Activated CD4-positive, alpha-beta T cell treated with anti-CD3 and anti-CD28 coated beads for 24 hours (primary cell): ENCODE measurements around the gene ROBO1.
"Not testable (repeated sequence)": the region's sequence is repeated elsewhere in the genome, so short reads cannot be mapped to it uniquely, and the experiment has no call there.

Experiments used
- DNase-seq, 2 donors: peaks; one replicate each; pipeline ENCODE4 v3.0.0-alpha.2; 2020; ENCODE audit warnings: low read depth in 2 of 2

ROBO1 gene

DNA sequence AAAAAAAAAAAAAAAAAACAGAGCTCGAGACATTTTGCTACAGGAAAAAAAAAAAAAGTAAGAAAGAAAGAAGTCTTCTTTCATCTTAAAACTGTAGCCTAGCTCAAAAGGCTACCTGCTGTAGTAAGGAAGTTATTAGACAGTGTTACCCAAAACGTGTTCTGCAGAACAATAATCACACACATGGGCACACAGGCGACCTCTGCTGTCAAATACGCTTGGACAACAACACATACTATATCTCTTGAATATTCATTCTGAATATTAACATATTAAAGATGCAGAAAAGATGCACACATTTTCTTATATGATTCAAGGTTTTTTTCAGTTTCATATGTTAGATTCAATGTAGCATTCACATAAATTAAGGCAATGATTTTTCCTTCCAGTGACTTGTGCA lies 215.8 kb downstream of the ROBO1 start:
- no peak for DNase-seq

DNA sequence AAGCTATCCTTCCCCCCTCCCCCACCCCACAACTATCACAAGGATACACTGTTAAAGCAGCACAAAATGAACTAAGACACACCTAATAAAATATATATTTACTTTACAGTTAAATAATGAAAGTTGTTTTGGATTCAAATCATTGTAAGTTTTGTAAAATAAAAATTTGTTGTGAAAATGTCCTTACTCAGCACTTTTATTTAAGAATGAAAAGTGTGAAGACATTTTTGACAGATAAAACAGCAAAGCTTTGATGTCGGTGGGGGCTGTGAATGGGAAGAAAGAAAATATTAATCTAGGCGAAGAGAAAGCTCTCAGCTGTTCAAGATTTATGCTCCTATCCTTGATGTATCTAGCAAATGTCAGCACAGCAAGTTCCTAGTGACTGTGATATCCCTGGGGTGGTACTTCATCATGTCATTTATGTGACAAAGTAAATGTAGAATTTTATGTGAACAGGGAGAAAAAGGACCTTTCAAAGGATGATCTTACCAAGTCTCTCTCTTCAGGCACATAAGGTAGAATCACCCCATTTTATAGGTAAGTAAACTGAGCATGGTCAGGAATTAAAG lies 216.4 kb downstream of the ROBO1 start:
- DNase-seq, result no peak

DNA sequence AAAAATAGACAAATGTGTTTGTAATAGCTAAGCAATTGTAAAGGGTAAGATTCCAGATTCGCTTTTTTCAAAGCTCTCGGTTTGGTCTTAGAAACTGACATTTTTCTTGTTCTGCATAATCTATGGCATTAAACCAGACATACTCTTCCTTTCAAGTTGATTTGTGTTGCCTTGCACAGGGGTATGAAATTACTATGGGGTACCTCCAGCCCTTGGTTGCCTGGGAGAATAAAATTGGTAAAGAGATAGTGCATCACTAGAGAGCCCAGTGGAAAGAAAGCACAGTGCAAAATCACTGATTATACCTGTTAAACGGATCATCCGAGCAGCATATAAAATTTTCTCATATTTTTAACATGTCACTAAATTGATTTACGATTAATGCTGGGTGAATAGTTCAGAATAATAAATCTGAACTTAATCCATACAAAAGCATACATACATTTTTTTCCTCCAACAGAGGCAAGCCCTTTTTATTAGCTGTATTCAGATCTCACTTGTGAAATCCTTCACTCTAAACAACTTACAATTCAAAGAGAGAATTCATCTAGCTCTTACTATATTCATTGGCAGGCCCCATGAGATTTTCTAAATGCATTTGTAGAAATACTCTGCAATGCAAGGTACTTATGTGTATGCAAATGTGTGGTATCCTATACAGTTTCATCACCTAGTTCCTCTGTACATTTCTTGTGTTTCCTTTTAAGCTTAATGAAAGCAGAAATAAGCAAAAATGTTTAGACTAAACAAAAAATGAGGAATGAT lies 224.4 kb downstream of the ROBO1 start:
- DNase-seq, result no peak

DNA sequence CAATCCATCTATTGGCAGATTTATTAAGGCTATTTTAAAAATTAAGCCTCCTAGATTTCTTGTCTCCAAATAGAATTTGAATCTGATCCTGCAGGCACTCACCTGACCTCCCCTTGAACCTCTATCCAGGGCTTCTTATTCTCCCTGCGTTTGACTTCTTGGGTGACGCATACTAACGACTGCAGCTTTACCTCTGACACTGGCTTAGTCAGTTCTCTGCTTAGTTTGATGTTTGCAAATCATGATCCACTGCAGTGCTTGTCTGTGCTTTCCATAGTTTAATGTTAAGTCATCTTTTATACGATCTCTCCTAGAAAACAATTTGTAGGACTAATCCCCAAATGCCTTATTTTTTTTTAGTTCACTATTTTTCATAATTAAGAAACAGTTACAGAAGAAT lies 233.1 kb downstream of the ROBO1 start:
- DNase-seq, result no peak

DNA sequence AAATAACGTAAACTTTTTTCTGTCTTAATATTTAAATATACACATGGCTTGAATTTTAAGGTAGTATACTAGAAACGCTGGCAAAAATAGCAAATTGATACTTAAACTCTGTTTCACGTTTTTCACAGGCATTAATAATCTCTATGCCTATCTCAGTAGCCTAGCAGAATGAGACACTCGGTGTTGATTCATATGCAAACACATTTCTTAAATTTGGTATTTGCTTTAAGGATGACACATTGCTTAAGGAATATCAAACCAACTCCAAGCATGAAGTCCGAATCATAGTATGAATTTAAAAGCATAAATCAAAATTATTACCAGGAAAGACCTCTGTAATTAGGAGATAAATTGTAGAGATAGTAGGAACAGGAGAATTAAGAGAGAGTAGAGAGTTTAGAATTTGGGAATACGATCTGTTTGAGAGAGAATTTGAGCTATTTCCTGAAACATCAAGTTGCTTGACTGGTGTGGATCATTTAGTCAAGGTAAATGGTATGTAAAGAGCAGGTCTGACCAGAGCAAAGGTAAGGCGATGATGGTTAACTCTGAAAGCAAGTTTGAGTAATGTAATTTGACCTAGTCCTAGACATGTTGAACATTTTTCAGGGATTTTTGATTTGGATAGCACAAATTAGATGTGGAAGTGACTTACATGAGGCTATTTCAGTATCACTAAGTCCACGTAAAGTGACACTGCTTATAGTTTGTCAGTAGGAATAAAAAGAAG lies 236.1 kb downstream of the ROBO1 start:
- DNase-seq, result no peak

DNA sequence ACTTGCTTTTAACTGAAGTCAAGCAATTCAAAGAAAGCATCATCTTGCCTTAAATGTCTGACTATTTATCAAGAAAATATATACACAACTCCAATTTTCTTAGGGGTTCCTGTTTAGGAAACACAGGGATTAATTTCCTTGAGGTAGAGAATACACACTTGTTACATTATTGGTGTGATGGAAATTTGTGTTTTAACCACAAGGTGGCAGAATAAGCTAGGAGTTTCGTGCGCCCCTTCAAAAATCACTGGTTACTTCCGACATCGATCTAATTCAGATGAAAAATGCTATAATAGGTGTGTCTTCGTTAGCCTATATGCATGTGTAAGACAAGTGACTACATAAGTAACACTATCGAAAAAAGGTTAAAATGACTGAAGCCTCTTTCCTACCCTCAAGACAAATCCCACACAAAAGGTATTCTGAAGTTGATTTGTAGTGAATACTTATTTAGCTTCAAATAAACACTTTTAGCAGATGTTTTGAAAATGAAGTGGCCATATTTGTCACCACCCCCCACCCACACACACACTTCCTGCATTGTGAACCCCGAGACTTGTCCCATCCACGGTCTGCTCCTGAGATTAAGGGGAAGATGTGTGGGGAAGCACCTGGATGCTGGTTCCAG lies 246.5 kb downstream of the ROBO1 start:
- no peak for DNase-seq

DNA sequence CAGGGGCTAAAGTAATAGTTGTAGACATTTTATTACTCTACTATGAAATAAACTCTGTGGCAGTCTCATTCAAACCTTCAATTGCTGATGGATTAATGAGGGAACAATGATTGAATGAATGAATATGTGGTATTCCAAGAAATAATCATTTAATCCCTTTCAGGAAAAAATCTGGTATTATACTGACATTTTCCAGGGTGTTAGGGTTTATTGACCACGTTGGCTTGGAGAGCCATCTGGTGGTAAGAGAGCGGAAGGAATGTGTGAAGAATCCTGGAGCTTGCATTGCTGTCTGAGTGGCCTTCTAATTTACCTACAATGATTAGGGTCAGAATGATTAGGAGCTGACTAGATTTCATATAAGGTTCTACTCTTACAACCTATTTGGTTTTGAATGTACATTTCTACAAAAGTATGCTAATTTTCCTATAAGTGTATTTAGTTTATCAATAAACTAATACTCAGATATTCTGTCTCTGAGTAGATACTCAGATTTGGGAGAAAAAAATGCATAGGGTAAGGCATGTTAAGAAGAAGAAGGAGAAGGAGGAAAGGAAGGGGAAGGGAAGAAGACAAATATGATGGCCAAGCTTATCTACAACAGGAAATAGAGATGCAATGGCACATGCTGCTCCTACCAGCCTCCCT lies 249.9 kb downstream of the ROBO1 start:
- DNase-seq, result no peak

DNA sequence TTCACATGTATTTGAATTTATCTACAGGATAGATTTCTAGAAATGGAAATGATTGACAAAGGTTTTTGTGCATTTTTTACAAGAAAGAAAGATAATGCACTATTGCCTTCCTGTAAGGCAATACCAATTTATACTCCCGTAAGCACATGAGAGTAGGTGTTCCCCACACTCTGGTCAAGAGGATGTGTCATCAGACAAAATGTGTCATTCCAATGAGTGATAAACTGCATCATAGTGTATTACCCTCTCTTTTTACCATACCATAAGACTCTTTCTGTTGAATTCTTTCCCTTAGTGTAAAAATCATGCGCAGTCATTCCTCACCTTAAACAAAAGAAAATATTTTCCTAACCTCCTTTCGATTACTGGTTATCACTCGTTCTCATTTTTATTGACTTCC lies 251.0 kb downstream of the ROBO1 start:
- no peak for DNase-seq

DNA sequence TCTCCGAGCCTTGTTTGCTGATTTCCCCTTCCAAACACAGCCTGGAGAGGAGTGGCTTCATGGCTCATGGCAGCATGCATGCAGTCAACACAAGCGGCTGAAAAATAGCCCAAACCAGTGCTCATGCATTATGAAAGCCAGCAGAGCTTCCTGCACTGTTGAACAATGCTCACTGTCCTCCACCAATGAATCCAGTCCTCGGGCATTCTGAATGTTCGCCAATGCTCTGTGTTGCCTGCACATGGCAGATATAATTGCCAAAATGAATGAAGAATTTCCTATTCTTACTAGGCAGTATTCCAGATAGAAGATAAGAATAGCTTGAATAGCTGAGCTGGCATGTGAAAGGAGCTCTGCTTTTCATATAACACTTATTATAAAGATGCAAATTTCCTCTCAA lies 252.7 kb downstream of the ROBO1 start:
- no peak for DNase-seq

DNA sequence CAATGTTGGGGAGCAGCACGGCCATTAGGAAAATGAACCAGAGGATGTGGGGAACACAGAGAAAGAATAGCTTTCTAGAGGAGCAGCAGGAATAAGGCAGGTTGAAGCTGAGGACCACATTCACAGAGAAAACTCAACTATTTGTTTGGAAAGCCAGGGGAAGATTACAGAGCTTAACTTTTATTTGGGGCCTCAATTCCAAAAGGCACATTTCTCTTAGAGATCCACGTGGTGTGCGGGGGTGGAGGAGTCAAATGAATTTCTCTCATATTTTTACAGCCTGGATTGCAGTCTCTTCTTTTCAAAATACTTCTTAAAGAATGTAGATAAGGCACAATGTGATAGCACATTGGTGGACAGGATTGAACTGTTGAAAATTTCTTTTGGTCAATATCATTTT lies 253.7 kb downstream of the ROBO1 start:
- DNase-seq, result no peak

DNA sequence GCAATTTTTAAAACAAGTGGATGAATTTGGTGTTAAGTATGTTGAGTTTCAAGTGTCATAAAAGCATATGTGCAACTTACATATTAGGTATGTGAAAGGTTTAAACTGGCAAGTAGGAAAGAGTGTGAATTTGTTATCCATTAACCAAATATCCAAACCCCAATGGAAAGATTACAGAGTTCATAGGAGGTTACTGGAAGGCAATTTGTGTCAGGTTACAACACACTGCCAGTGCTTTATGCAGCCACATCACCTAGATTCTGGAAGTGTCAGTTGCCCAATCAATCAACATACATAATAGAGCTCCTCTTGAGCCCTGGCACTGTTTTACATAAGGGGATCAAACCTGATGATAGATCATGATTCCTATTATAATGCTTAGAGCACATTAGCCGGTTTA lies 261.0 kb downstream of the ROBO1 start:
- DNase-seq, result no peak

DNA sequence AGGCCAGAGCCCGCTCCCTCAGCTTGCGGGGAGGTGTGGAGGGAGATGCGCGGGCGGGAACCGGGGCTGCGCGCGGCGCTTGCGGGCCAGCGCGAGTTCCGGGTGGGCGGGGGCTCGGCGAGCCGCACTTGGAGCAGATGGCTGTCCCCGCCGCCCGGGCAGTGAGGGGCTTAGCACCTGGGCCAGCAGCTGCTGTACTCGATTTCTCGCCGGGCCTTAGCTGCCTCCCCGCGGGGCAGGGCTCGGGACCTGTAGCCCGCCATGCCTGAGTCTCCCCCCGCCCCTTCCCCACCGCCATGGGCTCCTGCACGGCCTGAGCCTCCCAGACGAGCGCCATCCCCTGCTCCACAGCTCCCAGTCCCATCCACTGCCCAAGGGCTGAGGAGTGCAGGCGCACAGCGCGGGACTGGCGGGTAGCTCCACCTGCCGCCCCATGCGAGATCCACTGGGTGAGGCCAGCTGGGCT lies 265.5 kb downstream of the ROBO1 start:
- DNase-seq, result not testable (repeated sequence)

DNA sequence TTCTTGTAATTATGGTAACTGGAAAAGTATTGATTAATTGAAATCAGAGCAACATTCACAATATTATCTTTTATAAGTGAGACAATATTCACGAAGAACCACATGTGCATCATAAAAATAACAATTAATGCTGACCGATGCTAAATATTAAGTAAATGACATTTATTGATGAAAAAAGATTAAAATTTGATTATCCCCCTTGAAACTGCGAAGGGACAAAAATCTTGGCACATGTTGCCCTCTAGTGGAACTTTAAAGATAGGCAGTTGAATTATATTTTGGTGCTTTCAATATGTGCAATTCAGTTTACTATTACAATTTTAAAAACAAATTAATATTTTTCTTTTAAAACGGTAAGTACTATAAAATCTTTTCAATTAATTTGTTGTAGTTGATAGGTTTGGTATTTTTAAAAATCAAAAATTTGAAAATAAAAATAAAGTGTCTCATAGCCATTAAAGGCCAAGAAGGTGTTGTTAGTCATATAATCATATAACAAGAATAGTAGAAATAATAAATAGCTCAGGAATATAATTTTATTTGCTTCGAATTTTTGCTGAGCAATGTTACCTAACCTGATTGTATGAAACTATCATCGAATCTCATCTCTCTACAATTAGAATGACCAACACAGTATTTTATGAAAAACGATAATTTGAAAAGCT lies 270.2 kb downstream of the ROBO1 start:
- no peak for DNase-seq

DNA sequence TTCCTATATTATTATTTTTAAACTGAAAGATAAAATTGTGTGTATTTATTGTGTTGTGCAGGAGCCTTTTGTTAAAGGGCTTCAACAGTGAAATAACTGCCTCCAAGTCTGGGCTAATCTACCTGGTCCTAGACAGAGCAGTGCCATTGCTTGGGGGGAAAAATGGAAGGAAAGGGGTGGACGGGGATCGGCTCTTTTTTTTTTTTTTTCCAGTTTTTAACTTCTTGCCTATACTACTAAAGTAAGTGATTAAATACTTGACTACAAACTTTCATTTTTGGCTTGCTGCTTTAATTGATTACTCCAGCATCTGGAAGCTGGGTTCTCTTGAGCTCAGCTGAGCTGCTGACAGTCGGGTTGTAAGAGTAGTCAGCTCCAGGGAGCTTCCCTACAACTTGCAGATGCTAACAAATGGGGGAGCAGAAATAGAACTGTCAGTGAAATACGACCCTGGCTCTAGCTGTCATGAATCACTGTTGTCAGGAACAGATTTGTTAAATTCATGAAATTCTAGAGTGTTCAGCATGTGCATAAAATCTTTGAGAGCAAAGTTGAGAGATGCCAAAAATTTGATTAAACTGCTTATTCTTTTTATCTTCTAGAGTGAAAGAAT lies 276.7 kb downstream of the ROBO1 start:
- DNase-seq, result no peak

DNA sequence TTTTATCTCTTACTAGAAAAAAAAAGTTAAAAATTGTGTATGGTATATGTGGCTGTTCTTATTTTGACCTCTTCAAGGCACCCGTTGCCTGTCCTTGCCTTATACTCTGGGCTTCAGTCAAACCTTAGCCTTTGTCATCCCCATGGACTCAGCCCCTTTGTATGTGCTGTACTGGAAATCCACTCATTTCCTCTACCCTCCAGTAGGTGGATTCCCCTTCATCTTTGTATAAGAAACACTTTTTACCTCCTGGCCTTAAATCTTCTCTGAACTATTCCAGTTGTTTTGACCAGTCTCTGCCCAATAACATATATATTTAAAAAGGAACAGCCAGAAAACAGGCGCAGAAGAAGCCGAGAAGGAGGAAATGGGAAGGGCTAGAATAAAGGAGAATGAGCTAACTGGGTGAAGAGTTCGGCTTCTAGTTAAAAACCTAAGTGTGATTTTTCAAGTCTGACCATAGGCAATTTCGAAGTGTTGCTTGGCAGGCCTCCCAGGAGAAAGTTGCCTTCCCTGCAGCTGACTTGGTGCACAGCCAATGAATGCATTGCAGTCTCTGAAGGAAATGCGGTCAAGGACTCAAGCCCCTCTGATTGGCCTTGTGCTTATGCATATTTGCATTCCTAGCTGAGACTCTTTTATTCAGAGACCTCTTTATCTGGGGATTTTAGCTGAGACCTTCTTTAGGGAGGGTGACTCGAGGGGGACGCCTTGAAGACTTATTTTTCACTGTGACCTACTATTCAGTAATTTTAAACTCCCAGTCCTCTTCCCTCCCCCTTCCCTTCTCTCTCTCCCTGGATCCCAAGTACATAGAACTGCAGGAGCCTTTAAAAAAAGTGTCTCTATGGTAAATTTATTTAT lies 277.4 kb downstream of the ROBO1 start:
- DNase-seq, result no peak

DNA sequence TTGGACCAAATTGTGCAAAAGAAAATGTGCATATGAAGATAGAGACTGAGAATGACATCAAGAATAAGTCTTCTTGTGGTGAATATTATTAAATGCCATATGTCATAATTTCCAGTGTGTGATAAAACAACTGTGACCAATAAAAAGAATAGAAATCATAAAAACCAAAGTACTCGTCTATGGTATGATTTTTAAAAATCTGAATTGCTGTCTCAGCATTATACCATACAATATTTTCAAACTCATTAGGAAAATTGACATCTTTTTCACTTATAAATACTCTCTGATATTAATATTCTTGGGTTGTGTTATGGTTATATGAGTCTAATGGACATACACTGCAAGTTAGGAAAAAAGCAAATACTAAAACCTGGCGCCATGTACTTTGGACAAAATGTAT lies 279.4 kb downstream of the ROBO1 start:
- DNase-seq, result no peak

DNA sequence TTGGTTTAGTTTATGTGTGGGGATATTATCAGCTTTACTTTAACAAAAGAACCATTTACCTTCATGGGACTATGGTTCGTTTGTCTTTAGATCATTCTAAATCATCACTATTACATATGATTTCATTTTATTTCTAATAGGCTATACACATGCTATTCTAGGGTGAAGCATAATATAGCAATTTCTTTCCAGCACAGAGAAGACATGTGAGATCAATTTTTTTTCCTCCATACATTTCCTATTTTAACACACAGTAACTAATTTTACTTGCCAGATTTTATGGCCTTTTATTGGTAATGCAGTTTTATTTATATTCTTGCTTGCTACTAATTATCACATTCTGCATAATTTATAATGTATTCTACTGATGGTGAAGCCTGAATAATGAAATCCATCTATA lies 287.1 kb downstream of the ROBO1 start:
- no peak for DNase-seq

DNA sequence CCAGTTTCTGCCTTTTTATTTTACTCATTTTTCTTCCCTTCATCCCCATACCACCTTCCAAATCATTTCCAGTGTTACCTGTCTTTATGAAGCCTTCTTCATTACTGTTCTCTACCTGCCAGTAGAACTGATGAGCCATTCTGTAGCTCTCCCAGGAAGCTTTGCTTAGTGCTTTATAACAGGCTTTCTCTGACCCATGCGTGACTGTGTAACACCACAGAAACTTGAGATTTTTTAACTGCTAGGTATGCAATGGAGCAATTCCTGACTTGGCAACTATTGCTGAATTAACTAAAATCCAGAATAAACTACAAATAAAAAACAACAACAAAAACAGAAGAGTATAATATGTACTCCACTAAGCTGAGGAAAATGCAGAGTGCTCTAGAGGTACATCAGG lies 289.2 kb downstream of the ROBO1 start:
- no peak for DNase-seq

DNA sequence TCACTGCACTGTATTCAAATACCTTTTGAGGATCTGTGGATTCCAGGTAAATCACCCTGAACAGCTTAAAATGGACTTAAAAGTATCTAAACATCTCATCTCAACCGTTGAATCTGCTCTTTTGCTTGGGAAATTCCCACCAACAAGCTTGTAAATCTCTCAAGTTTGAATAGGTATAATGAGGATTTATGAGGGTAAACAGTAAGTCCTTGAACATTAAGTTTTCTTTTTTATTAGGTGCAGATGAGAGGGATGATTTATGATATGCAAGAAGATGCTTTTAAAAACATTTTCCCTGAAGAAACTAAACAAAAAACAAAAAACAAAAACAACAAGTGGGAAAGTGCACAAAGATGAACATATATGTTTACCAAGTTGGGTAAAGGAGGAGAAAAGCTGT lies 290.6 kb downstream of the ROBO1 start:
- DNase-seq, result no peak

DNA sequence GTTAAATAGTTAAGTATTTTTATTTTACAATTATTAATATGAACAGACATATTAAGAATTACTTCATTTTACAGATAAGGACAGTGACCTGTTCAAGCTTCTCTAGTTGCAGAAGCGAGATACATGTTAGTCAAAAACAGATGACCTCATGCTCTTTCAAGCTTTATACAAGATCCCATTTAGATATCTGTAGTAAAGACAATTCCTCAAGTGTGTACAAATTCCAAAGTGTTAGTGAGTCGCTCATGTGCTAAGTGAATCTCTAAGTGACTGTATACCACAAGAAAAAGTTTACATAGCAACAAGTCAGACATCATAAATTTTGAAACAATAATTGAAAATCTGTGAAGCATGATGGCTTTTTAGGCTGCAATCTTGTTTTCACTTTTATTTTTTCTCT lies 293.8 kb downstream of the ROBO1 start:
- DNase-seq, result no peak
